Neuronal stem cell (in vitro differentiated cells): ENCODE measurements around the gene IL16.
"Not testable (repeated sequence)": the region's sequence is repeated elsewhere in the genome, so short reads cannot be mapped to it uniquely, and the experiment has no call there.

Experiments
- DNase-seq: peaks from one replicate; pipeline ENCODE4 v3.0.0-alpha.2; 2013; ENCODE audit warnings: low spot score
- H2AFZ ChIP-seq: one replicate; pipeline ENCODE4 v1.6.1; 2013; ENCODE audit warnings: mild to moderate bottlenecking, low read length, inconsistent platforms
- H2AK5ac ChIP-seq: 2 replicates; pipeline ENCODE4 v1.6.1; 2013; ENCODE audit warnings: low read depth, mild to moderate bottlenecking, inconsistent platforms, low read length, moderate library complexity, mixed read lengths
- H2BK120ac ChIP-seq: 2 replicates; pipeline ENCODE4 v1.6.1; 2013; ENCODE audit warnings: low read depth, mild to moderate bottlenecking, inconsistent platforms, low read length, moderate library complexity, mixed read lengths
- H2BK12ac ChIP-seq: one replicate; pipeline ENCODE4 v1.6.1; 2013; ENCODE audit warnings: low read length, inconsistent platforms
- H2BK15ac ChIP-seq: 2 replicates; pipeline ENCODE4 v1.6.1; 2013; ENCODE audit warnings: mild to moderate bottlenecking, low read length, inconsistent platforms, mixed read lengths
- H2BK5ac ChIP-seq: one replicate; pipeline ENCODE4 v1.6.1; 2013; ENCODE audit warnings: inconsistent platforms, mild to moderate bottlenecking, low read length, moderate library complexity
- H3K14ac ChIP-seq: one replicate; pipeline ENCODE4 v1.6.1; 2013; ENCODE audit warnings: low read length, inconsistent platforms
- H3K18ac ChIP-seq: 2 replicates; pipeline ENCODE4 v1.6.1; 2013; ENCODE audit warnings: low read length, inconsistent platforms
- H3K23ac ChIP-seq: 2 replicates; pipeline ENCODE4 v1.6.1; 2013; ENCODE audit warnings: low read depth, mild to moderate bottlenecking, mixed read lengths, low read length, inconsistent platforms; ENCODE audit not compliant: poor library complexity
- H3K27ac ChIP-seq: replicated peaks from 3 replicates; pipeline ENCODE4 v1.5.1; 2013; ENCODE audit warnings: low read length, inconsistent platforms
- H3K27me3 ChIP-seq, 3 experiments: 2 replicates each; pipeline ENCODE4 v1.6.1; 2013; ENCODE audit warnings: low read length in 3 of 3, mild to moderate bottlenecking in 2 of 3, inconsistent platforms in 1 of 3, low read depth in 1 of 3, mixed read lengths in 1 of 3, moderate library complexity in 1 of 3; ENCODE audit not compliant: control insufficient read depth in 3 of 3, insufficient read depth in 3 of 3
- H3K36me3 ChIP-seq, 2 donors: replicated peaks in 1 of 2; 2 replicates each; pipeline ENCODE4 v1.6.1; 2013; ENCODE audit warnings: low read length in 2 of 2; ENCODE audit not compliant: control insufficient read depth in 2 of 2, insufficient read depth in 2 of 2
- H3K4ac ChIP-seq: 2 replicates; pipeline ENCODE4 v1.6.1; 2013; ENCODE audit warnings: inconsistent platforms, mild to moderate bottlenecking, low read length, moderate library complexity
- H3K4me1 ChIP-seq, 2 donors: 1 replicate in 1 of 2; 2 replicates in 1 of 2; pipeline ENCODE4 v1.6.1; 2013; ENCODE audit warnings: low read length in 2 of 2, low read depth in 1 of 2; ENCODE audit not compliant: control insufficient read depth in 2 of 2, insufficient read depth in 1 of 2
- H3K4me2 ChIP-seq: one replicate; pipeline ENCODE4 v1.6.1; 2013; ENCODE audit warnings: mild to moderate bottlenecking, low read length, inconsistent platforms; ENCODE audit not compliant: insufficient read depth, poor library complexity, severe bottlenecking
- H3K4me3 ChIP-seq, 2 donors: 2 replicates each; pipeline ENCODE4 v1.5.1; 2013; ENCODE audit warnings: low read length in 2 of 2, mild to moderate bottlenecking in 2 of 2, inconsistent platforms in 1 of 2, moderate library complexity in 1 of 2
- H3K79me1 ChIP-seq: one replicate; pipeline ENCODE4 v1.6.1; 2013; ENCODE audit warnings: low read depth, mild to moderate bottlenecking, inconsistent platforms, low read length, moderate library complexity
- H3K9ac ChIP-seq: one replicate; pipeline ENCODE4 v1.6.1; 2013; ENCODE audit warnings: mild to moderate bottlenecking, low read depth, low read length, inconsistent platforms; ENCODE audit not compliant: poor library complexity
- H3K9me3 ChIP-seq, 2 donors: replicated peaks in 1 of 2; 2 replicates each; pipeline versions ENCODE3 to v1.6.1; 2013; ENCODE audit warnings: low read length in 2 of 2, mild to moderate bottlenecking in 2 of 2, inconsistent platforms in 1 of 2, low read depth in 1 of 2, mixed read lengths in 1 of 2, moderate library complexity in 1 of 2; ENCODE audit not compliant: control insufficient read depth in 2 of 2, insufficient read depth in 1 of 2
- H4K8ac ChIP-seq: one replicate; pipeline ENCODE4 v1.6.1; 2013; ENCODE audit warnings: low read depth, mild to moderate bottlenecking, inconsistent platforms, low read length, moderate library complexity
- H4K91ac ChIP-seq: one replicate; pipeline ENCODE4 v1.6.1; 2013; ENCODE audit warnings: low read length, low read depth, mild to moderate bottlenecking, inconsistent platforms; ENCODE audit not compliant: poor library complexity
- WGBS, 2 donors: extraction: QIAGEN DNeasy Blood & Tissue Kit; methylation state at CpG; one replicate each; pipeline ENCODE4 v1.1.7; 2013; ENCODE audit warnings: missing lambda C conversion rate in 2 of 2, mixed read lengths in 1 of 2; ENCODE audit not compliant: insufficient read length in 2 of 2, insufficient replicate concordance in 1 of 2; ENCODE audit errors: extremely low coverage in 2 of 2; 5-methylcytosine and 5-hydroxymethylcytosine counted together

Gene IL16

GRCh38 chr15:81348691-81349090, 152.0 kb downstream of the IL16 start:
- not testable (repeated sequence) for H2BK12ac ChIP-seq, DNase-seq, H3K36me3 ChIP-seq, H3K4me1 ChIP-seq, H3K9me3 ChIP-seq, H2AFZ ChIP-seq, H3K14ac ChIP-seq, H3K18ac ChIP-seq, H3K79me1 ChIP-seq, H3K4ac ChIP-seq, H2BK5ac ChIP-seq, H3K23ac ChIP-seq, H3K27ac ChIP-seq, H2AK5ac ChIP-seq, H3K4me2 ChIP-seq, H3K4me3 ChIP-seq, H3K27me3 ChIP-seq, H3K9ac ChIP-seq, H4K91ac ChIP-seq, H2BK15ac ChIP-seq, H2BK120ac ChIP-seq, H4K8ac ChIP-seq
- no CpG with 5 or more reads among the region's 11 CpGs for WGBS, 2 donors

GRCh38 chr15:81349271-81349670, 152.6 kb downstream of the IL16 start:
- Histone ChIP-seq H3K23ac (peak overlapping the region; percentile 71), H2BK120ac (no peak overlapping the region), H3K18ac (peak overlapping the region; percentile 41), H3K4me2 (no peak overlapping the region), H2BK5ac (no peak overlapping the region), H3K27me3 (no peaks in the 10 kb centered on the region), H3K27ac (no peak overlapping the region), H3K9ac (peak overlapping the region; percentile 3), H3K4me1 (no peaks in the 10 kb centered on the region), H2BK15ac (no peak overlapping the region), H3K14ac (no peak overlapping the region), H3K4ac (no peak overlapping the region), H3K9me3 (no peaks in the 10 kb centered on the region), H3K36me3 (no peaks in the 10 kb centered on the region), H3K4me3 (no peak overlapping the region), H2BK12ac (no peak overlapping the region), H4K8ac (no peak overlapping the region), H4K91ac (no peak overlapping the region), H3K79me1 (no peaks in the 10 kb centered on the region), H2AFZ (no peak overlapping the region), H2AK5ac (no peak overlapping the region)
- no peak for DNase-seq
- WGBS, 2 donors = no CpG with 5 or more reads among the region's 3 CpGs

DNA sequence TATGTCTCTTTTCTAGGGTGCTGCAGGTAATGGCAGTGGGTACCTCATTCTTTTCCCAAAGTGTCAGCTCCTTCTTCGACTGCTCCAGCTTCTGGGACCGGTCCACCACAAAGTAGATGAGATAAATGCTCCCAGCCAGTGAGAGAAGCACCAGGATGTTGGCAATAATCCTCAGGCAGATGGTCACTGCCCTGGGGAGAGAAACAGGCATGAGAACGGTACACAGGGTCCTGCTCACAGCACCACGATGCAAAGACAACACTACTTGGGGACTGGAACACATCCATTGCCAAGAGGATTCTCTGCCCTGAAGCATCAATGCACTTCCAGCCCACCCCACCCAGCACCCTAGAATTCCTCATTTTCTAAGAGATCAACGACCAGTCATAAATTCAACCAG, 155.0 kb downstream of the IL16 start:
- H4K8ac ChIP-seq = no peak overlapping the region
- H2BK5ac ChIP-seq = no peak overlapping the region
- no peak overlapping the region for H3K18ac ChIP-seq
- WGBS, 2 donors = no CpG with 5 or more reads among the region's 5 CpGs
- no peak overlapping the region for H3K4me2 ChIP-seq
- H3K79me1 ChIP-seq = no peaks in the 10 kb centered on the region
- DNase-seq = no peak
- no peaks in the 10 kb centered on the region for H3K9me3 ChIP-seq
- no peaks in the 10 kb centered on the region for H3K36me3 ChIP-seq
- no peak overlapping the region for H2BK120ac ChIP-seq
- H3K4me3 ChIP-seq = no peak overlapping the region
- no peak overlapping the region for H3K9ac ChIP-seq
- H4K91ac ChIP-seq = no peak overlapping the region
- no peak overlapping the region for H3K23ac ChIP-seq
- H2BK15ac ChIP-seq = no peak overlapping the region
- H2AFZ ChIP-seq = no peak overlapping the region
- H3K14ac ChIP-seq = no peak overlapping the region
- no peaks in the 10 kb centered on the region for H3K27me3 ChIP-seq
- no peak overlapping the region for H2AK5ac ChIP-seq
- no peak overlapping the region for H2BK12ac ChIP-seq
- H3K27ac ChIP-seq = no peak overlapping the region
- no peak overlapping the region for H3K4ac ChIP-seq
- peaks cover 0 to 1% of the 10 kb centered on the region in 2 donors for H3K4me1 ChIP-seq

DNA sequence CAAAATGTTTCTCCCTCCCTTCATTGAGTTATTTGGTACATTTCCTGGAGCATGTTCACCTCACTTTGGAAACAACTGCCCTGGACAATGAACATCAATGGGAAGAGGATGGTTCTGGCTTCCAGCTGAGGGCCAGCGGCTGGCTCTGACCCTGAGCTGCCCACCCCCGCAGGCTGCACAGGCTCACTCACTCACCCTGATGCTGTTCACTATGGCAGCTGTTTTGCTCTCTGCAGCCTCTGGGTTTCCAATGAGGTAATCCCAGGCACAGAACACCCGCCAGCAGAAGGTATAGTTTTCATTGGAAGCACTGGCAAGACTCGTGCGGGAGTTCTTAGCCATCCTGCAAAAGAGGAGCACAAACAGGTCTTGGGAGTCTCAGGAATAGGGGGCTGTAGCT, 159.6 kb downstream of the IL16 start:
- Histone ChIP-seq H2AFZ (no peak overlapping the region), H3K27ac (no peak overlapping the region), H4K91ac (no peak overlapping the region), H3K4me3 (no peak overlapping the region), H4K8ac (no peak overlapping the region), H3K18ac (no peak overlapping the region), H2AK5ac (no peak overlapping the region), H3K36me3 (no peaks in the 10 kb centered on the region), H3K4me1 (peaks cover 0 to 1% of the 10 kb centered on the region in 2 donors), H3K27me3 (peaks cover 0 to 4% (median 0%) of the 10 kb centered on the region in 3 experiments), H3K4me2 (no peak overlapping the region), H3K14ac (no peak overlapping the region), H3K79me1 (no peaks in the 10 kb centered on the region), H2BK120ac (no peak overlapping the region), H3K9me3 (no peaks in the 10 kb centered on the region), H2BK5ac (no peak overlapping the region), H2BK15ac (no peak overlapping the region), H3K9ac (no peak overlapping the region), H3K4ac (no peak overlapping the region), H3K23ac (no peak overlapping the region), H2BK12ac (no peak overlapping the region)
- no peak for DNase-seq
- no CpG with 5 or more reads among the region's 5 CpGs for WGBS, 2 donors
